DMS 273 (cell line): Measurements from ENCODE around the gene SEMG2.

ENCODE experiments used
- DNase-seq: peaks from one replicate; lab custom pipeline; 2025; ENCODE audit not compliant: unreplicated experiment; lab: John Stamatoyannopoulos, UW

SEMG2 gene

DNA sequence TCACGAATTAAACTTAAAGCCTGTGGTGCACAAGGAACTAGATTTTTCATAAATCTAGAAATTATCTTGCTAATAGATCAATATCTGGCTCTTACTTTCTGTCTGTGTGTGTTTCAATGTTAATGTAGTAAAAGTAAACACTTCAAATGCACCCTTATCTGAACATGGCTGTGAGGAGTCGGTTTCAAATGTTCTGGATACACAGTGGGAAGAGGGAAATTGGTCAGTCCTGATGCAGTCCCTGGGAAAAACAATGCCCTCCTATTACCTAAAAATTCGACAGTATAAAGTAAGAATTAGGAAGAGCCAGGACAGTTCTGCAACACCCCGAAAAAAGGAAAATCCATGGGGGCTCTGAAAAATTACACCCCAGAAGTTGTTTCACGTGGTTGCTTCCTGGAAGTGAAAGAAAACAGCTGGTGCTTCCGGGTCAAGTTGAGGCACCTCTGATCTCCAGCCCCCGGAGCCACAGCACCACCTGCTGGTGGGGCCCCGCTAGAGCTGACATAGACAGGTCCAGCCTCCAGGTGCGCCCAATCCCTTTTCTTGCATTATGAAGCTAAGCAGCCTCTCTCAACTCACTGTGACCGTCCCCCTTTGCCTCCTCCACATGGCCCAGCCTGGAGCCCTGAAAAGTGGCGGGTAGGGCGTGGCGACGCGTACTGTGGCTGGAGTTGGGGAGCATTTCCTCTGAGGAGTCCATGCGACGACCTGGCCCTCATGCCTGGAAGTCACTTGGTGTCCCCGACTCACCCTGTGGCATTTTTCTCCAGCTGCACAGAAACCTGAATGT lies 8.3 kb downstream of the SEMG2 start:
- peak; percentile 48 for DNase-seq

DNA sequence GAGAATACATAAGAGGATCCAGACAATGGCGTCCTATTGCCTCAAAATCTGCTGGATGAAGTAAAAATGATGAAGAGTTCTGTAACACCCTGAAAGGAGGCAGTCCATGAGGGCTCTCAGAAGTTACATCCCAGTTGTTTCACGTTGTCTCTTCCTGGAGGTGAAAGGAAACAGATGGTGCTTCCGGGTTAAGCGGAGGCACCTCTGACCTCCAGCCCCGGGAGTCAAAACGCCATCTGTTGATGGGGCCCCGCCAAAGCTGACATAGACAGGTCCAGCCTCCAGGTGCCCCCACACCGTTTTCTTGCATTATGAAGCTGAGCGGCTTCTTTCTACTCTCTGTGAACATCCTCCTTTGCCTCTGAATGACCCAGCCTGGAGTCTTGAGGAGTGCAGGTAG lies 9.5 kb downstream of the SEMG2 start:
- peak; percentile 19 for DNase-seq

DNA sequence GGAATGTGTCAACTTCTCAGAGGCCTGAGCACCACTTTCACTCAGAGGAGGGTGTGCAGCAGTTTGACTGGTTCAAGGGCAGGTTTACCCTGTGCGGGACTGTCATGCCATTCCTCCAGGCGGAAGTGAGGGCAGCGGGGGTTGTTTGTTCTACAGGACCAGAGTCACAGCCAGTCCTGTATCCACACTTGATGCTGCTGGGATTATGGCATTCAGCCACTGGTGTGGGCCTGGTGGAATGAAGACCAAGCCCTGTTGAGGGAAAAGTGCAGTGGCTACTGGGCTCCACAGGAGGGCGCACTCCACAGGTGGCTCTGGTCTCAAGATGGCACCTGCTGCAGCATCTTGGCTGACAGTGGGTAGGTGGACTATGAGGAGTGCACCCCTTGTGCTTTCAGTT lies 14.8 kb downstream of the SEMG2 start:
- DNase-seq, result peak; percentile 8

GRCh38 chr20:45238139-45238538 lies 17.0 kb downstream of the SEMG2 start:
- no peak for DNase-seq

- DNase-seq, result no peak
These were observed 24.9 kb downstream of the SEMG2 start for GRCh38 chr20:45246109-45246508.

GRCh38 chr20:45247865-45248264 lies 26.7 kb downstream of the SEMG2 start:
- DNase-seq, result no peak

DNA sequence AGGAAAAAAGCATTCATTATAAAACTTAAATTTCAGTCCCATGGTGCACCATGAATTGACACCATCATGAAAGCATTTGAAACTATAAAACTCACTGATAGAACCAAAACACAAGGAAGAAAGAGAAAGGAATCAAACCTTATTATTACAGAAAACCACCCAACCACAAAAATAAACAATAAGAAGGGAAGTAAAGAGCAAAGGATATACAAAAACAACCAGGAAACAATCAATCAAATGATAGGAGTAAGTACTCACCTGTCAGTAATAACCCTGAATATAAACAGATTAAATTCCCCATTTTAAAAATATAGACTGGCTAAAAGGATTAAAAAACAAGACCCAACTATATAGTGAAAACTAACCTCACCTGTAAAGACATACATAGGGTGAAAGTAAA lies 27.4 kb downstream of the SEMG2 start:
- DNase-seq, result no peak

GRCh38 chr20:45251884-45252560 lies 30.8 kb downstream of the SEMG2 start:
- peak; percentile 6 for DNase-seq

DNA sequence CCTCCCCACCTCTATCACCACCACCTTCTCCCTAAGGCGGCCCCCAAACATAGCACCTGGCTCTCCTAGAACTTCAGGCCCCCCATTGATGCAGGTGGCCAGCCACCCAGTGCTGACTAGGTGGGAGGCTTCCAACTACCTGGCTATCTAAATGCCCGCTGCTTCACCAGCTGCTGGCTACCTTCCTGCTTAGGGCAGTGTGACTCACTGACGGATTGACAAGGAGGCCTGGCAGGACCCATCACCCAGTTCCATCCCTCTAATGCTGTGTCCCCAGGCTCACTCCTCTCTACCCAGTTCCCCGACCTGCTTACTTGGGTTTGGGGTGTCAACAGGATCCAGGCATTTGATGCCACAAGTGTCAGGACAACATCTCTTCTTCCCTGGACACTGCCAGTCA lies 32.1 kb downstream of the SEMG2 start:
- DNase-seq, result no peak

DNA sequence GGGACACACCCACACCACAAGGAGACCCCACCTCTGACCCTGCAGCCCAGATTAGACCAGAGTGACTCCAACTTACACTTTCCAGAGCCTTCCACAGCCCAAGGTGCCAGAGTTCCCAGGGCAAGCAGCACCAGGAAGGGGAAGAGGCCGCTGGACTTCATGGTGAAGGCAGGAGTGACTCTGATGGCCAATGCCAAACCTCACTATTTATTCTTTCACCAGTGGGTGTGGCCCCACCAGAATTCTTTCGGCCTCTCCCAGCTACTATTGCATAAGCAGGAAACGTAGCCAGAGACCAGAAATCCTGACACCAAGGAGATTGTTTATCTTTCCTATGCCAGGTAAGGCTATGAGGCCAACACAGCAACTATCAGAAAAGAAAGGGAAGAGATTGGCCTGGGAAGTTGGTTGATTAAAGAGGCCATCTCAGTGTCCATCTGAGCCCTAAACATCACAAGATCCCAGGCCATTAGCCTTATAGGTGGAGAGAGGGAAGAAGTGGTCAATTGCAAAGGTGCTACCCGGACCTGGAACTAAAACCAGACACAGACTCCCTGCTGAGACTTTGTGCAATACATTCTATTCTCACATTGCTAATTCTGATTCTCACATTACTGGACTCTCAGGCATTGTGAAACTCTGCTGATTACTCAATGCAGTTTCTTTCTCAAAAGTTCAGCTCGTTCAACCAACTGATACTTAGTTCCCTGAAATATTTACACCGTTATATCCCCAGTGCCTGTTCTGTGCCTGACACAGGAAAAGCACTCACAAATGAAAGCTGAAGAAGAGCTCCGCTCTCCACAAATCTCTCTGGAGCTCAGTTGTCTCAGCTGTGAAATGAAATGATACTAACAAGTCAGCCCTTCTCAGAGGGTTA lies 33.5 kb downstream of the SEMG2 start, which contains the start of gene SLPI:
Gene SLPI, minus strand, starts transcription at position 182 of the 880 bp plus-strand sequence. Its CDS starts 21 bp downstream, at position 161.
- no peak for DNase-seq

DNA sequence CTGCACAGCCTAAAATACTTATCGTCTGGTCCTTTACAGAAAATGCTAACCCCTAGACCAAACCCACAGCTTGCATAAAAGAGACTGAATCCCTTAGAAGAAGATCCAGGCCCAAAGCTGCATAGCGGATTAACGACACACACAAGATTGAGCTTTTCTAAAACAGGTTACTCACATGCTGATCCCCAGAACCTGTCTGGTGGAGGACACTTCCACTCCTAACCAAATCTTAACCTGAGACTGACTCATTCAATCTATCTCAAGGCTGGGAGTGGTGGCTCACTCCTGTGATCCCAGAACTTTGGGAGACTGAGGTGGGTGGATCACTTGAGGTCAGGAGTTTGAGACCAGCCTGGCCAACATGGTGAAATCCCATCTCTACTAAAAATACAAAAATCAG lies 36.0 kb downstream of the SEMG2 start:
- no peak for DNase-seq

DNA sequence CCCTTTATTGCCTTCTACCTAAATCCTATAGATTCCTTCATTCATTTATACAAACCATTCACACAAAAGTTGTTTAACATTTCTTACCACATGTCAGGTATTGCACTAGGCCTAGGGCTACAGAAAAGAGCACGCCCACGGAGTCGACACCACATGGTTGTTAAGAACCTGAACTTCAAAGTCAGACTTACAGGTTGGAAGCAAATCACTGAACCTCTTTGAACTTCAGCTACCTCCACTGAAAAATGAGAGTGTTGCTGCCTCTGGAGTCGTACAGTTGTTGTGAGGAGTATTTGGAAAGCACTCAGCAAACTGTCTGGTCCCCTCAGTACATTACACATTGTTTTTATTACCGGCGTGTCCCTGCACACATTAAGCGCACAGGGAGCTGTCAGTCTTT lies 36.5 kb downstream of the SEMG2 start:
- DNase-seq, result no peak

DNA sequence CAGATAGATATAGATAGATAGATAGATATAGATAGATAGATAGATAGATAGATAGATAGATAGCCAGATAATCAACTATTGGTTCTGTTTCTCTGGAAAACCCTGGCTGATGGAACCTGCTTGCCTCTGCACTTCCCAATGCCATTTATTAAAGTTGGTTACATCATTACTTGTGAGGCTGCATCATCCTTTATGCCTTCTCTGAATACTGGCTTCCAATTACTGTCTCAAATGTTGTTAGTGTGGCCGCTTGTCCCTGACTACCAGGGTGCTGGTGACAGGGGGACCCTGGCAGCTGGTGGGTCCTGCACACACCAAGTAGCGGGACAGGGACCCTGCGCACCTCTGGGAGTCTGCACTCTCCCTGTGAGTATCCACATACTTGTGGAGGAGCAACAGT lies 37.1 kb downstream of the SEMG2 start:
- no peak for DNase-seq

DNA sequence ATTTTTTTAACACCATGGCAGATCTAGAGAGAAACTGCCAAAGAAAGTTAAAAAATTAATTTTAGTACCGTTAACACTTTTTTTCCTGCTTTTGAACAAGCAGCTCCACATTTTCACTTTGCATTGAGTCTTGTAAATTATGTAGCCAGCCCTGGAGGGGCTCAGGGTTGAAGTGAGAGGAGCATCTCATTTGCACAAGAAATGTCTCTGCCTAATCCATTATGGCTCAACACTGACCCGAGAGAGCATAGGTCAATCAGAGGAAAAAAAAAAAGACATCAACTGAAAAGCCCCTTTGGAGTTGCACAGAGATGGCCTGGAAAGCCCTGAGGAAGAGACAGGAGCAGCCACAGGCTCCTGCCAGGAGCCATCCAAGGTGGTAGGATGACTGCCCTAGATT lies 37.5 kb downstream of the SEMG2 start:
- DNase-seq, result no peak

DNA sequence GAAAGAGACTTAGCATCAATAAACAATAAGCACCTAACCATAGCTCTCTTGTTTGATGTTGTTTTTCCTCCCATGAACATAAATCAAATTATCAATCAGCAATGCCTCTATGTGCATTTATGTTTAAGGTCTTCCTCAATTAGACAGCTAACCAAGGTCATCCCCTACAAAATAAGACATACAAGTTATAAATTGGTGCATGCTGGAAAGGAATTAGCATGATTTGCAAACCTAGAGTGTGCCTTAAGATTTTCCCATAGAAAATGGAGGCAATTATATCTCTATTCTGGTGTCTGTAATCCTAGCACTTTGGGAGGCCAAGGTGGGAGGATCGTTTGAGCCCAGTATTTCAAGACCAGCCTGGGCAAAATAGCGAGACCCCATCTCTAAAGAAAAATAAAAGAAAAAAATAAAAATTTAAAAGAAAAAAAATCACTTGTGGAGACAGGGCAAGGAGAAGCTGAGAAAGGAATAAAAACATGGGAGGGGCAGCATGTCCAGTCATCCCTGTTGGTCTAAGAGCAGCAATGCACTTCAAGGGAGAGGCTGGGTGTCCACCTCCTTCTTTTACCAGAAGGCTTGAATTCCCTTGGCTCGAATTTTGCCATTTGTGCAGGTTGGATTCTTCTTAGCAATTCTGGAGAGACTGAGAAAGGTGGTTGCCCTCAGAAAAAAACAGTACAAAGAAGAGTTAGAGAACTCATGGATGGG lies 42.5 kb downstream of the SEMG2 start:
- no peak for DNase-seq

DNA sequence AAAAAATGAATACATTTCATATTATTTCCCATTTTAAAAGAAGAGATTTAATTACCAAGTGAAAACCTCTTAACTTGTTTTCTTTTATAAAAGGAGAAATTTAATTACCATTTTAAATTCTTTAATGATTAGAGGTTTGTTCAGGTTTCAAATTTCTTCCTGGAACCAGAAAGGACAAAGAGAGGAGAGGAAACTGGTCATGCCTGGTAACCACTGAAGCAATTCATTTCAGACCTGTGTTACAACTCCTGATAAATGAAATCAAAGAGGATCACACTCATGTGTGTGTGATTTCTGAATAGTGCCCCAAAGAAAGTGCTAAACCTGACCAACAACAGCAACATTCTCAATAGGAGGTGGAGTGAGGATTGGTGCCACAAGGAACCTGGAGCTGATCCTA lies 45.8 kb downstream of the SEMG2 start:
- DNase-seq, result no peak

DNA sequence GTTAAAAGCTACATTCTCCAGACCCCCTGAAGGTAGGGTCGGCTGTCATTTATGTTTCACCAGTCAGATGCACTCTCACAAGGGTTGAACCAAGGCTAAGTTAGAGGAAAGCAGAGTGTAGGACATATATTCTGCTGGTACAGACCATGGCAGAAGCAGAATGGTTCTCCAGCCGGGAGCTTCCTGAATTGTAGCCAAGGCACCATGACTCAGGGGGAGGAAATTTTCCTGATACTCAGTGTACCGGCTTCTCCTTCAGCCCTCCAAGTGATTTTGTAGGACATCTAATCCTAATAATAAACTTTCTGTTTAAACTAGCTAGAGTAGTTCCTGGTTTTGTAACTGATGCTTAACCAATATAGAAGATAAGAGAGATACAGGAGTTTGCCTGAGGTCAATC lies 47.4 kb downstream of the SEMG2 start:
- no peak for DNase-seq

DNA sequence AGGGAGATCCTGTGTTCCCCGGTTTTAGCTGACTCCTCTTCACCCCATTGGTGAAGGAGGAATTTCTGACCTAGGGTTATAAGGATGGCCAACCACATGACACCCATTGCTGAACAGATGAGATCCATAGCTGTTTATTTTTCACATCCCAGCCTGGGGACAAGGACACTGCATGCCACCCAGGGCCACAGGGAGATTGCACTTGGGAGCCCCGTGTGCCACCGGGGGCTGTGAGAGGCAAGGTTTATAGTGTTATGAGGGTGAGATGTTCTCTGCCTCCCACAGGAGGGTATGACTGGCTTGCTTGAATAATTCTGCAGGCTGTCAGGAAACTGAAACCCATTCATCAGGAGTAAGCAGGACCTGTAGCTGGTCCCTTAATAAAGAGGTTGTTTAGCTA lies 47.9 kb downstream of the SEMG2 start:
- no peak for DNase-seq

GRCh38 chr20:45269754-45270270 lies 48.6 kb downstream of the SEMG2 start:
- DNase-seq, result no peak
